Esophagus (tissue), 2 donors: ENCODE measurements around the gene ETV7. TPM values are rescaled to one million over a fixed set of nuclear protein-coding genes. Genes with fewer than 3 reads are reported as not detected.
"Not testable (repeated sequence)": the region's sequence is repeated elsewhere in the genome, so short reads cannot be mapped to it uniquely, and the experiment has no call there.

ENCODE experiments used
- H3K27ac ChIP-seq, 2 donors: one replicate each; pipeline ENCODE4 v1.5.1; 2013; ENCODE audit warnings: low read depth in 2 of 2, mild to moderate bottlenecking in 2 of 2, inconsistent platforms in 1 of 2, low read length in 1 of 2, moderate library complexity in 1 of 2
- H3K27me3 ChIP-seq, 2 donors: one replicate each; pipeline ENCODE4 v1.6.1; 2013; ENCODE audit warnings: low read length in 2 of 2, control low read depth in 1 of 2, mild to moderate bottlenecking in 1 of 2; ENCODE audit not compliant: insufficient read depth in 2 of 2, control insufficient read depth in 1 of 2
- H3K36me3 ChIP-seq, 2 donors: one replicate each; pipeline ENCODE4 v1.6.1; 2013; ENCODE audit warnings: low read length in 1 of 2; ENCODE audit not compliant: control insufficient read depth in 2 of 2, insufficient read depth in 2 of 2
- H3K4me1 ChIP-seq, 2 donors: one replicate each; pipeline ENCODE4 v1.6.1; 2013; ENCODE audit warnings: low read length in 1 of 2; ENCODE audit not compliant: control insufficient read depth in 2 of 2, insufficient read depth in 2 of 2
- H3K4me3 ChIP-seq, 2 donors: one replicate each; pipeline ENCODE4 v1.5.1; 2013; ENCODE audit warnings: low read length in 2 of 2, mild to moderate bottlenecking in 2 of 2, low read depth in 1 of 2, moderate library complexity in 1 of 2
- H3K9me3 ChIP-seq, 2 donors: one replicate each; pipeline ENCODE4 v1.6.1; 2013; ENCODE audit warnings: mild to moderate bottlenecking in 2 of 2, low read depth in 1 of 2, low read length in 1 of 2, moderate library complexity in 1 of 2; ENCODE audit not compliant: control insufficient read depth in 2 of 2, insufficient read depth in 1 of 2
- WGBS, 2 donors: extraction: QIAGEN DNeasy Blood & Tissue Kit; methylation state at CpG; one replicate each; pipeline ENCODE4 v1.1.7; 2013; 5-methylcytosine and 5-hydroxymethylcytosine counted together
- polyA plus RNA-seq, 2 donors: library from polyadenylated mRNA; stranded (reverse); fragments of 200-250 nt; gene quantifications; one replicate each; pipeline ENCODE4 v1.2.3, GENCODE V29; 2013
- donor health status: healthy with polysubstance abuse.
- donor health status: Bipolar disorder and iron deficiency.

Gene ETV7
- polyA plus RNA-seq, 2 donors: 2.1 to 3.3 TPM

DNA sequence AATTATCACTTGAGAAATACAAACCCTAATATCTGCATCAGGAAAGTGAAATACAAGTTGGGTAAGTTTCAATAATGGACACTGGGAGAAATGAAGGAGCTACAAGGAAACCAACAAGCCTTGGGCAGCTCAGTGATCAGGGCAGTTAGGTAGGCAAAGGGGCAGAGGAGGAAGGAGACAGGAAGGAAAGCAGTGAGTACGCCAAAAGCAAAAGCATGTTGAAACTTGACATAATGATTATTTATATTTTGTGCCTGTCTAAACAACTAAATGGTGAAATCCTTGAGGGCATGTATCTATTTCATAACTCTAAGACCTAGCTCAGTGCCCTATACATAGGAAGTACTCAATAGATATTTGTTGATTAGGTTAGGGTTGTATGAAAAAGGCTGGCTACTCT is 31.8 kb upstream of the ETV7 start:
- no peak overlapping the region for H3K27ac ChIP-seq
- no peaks in the 10 kb centered on the region for H3K36me3 ChIP-seq
- H3K9me3 ChIP-seq: no peaks in the 10 kb centered on the region
- no peaks in the 10 kb centered on the region for H3K27me3 ChIP-seq
- WGBS, 2 donors: 49 to 57% methylated on average over 1 of the region's 1 CpG
- no peaks in the 10 kb centered on the region for H3K4me1 ChIP-seq
- no peak overlapping the region for H3K4me3 ChIP-seq

DNA sequence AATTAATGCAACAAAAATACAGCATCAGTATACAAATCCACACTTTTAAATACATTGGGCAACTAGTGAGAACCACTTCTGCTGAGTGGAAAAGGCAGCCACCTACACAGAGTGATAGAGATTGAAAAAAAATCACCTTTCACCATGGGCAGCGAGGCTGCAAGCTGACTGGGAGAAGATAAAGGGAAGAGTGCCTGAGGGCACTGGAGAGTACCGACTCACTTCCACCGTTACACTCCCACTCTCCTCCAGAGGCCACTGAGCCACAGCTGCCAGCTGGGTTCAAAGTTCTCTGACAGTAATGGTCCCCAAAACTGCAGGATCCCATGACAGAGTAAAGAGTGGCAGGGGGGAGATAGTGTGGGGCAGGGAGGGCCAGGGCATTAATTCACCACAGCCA is 31.1 kb upstream of the ETV7 start:
- no peak overlapping the region for H3K4me3 ChIP-seq
- 48 to 75% methylated on average over 3 of the region's 3 CpGs for WGBS, 2 donors
- H3K4me1 ChIP-seq: no peaks in the 10 kb centered on the region
- no peak overlapping the region for H3K27ac ChIP-seq
- H3K9me3 ChIP-seq: no peaks in the 10 kb centered on the region
- no peaks in the 10 kb centered on the region for H3K27me3 ChIP-seq
- H3K36me3 ChIP-seq: no peaks in the 10 kb centered on the region

DNA sequence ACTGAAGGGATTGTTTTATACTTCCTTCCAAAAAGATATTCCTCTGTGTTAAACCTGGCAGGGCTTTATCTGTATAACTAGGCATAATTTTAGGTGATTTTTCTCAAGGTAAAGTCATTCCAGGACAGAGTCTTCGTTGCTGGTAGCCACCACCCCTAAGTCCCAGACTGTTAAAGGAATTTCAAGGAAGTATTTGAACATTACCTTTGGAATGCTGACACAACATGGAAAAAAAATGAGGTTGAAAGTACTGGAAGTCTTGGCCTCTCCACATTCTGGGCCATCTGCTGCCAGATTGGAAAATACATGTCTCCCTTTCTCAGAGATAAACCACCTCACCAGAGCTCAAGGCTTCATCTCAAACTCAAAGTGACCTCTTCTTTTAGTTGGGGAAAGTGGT is 27.0 kb upstream of the ETV7 start:
- no peaks in the 10 kb centered on the region for H3K27me3 ChIP-seq
- no peak overlapping the region for H3K27ac ChIP-seq
- no peaks in the 10 kb centered on the region for H3K9me3 ChIP-seq
- H3K36me3 ChIP-seq: no peaks in the 10 kb centered on the region
- H3K4me1 ChIP-seq: no peaks in the 10 kb centered on the region
- WGBS, 2 donors: 33 to 59% methylated on average over 1 of the region's 1 CpG
- no peak overlapping the region for H3K4me3 ChIP-seq

DNA sequence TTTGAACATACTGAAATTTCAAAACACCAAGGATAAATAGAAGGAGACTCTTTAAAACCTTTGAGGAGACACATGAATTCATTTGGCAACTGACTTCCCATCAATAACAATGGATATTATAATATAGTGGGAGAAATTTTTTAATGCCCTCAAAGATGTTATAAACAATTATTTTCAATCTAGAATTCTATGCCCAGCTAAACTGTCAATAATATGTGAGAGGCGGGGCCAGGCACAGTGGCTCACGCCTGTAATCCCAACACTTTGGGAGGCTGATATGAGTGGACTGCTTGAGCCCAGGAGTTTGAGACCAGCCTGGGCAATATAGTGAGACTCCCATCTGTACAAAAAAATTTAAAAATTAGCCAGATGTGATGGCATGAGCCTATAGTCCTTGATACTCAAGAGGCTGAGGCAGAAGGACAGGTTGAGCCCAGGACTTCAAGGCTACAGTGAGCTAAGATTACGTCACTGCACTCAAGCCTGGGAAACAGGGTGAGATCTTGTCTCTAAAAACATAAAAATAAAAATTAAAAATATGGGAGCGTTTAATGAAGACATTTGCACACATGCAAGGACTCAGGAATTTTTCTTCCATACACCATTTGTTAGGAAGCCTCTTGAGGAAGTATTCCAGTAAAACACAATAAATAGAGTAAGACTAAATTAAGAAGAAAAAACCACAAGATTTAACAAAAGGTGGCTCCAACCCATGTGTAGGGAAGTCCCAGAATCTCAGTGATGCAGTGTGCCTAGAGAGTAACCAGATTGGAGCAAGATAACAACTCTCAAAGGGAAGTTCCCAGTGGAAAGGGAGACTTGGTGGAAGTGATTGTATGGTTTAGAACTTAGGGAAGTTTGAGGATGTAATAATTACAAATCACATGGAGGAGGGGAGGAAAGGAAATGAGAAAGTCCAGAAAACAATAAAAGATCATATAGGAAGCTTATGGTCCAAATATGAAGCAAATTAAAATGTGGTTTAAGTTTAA is 26.3 kb upstream of the ETV7 start:
- H3K4me3 ChIP-seq: no peak overlapping the region
- H3K27me3 ChIP-seq: no peaks in the 10 kb centered on the region
- no peaks in the 10 kb centered on the region for H3K36me3 ChIP-seq
- no peaks in the 10 kb centered on the region for H3K4me1 ChIP-seq
- H3K27ac ChIP-seq: no peak overlapping the region
- H3K9me3 ChIP-seq: no peaks in the 10 kb centered on the region
- 93% methylated on average over 4 of the region's 4 CpGs for WGBS, 2 donors

DNA sequence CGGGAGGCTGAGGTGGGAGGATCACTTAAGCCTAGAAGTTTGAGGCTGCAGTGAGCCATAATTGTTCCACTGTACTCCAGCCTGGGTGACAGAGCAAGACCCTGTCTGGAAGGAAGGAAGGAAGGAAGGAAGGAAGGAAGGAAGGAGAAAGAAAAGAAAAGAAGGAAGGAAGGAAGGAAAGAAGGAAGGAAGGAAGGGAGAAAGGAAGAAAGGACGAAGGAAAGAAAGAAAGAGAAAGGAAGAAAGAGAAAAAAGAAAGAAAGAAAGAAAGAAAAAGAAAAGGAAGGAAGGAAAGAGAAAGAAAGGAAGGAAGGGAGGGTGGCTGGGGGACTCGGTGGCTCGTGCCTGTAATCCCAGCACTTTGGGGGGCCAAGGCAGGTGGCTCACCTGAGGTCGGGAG is 22.2 kb upstream of the ETV7 start:
- H3K4me3 ChIP-seq, H3K27me3 ChIP-seq, H3K4me1 ChIP-seq, H3K9me3 ChIP-seq, H3K36me3 ChIP-seq, H3K27ac ChIP-seq: not testable (repeated sequence)
- 73 to 81% methylated on average over 5 of the region's 5 CpGs for WGBS, 2 donors

DNA sequence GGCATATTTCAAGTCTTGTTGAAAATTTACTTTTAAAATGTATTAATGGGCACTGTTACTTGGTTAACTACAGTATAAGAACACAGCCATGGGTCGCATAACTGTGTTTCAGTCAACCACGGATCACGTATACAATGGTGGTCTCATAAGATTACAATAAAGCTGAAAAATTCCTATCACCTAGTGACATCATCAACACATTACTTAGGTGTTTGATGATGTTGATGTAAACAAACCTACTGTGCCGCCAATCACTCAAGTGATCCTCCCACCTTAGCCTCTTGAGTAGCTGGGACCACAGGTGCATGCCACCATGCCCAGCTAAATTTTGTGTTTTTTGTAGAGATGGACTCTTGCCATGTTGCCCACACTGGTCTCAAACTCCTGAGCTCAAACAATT is 16.7 kb upstream of the ETV7 start:
- no peak overlapping the region for H3K4me3 ChIP-seq
- no peaks in the 10 kb centered on the region for H3K9me3 ChIP-seq
- H3K27ac ChIP-seq: no peak overlapping the region
- no peaks in the 10 kb centered on the region for H3K4me1 ChIP-seq
- no peaks in the 10 kb centered on the region for H3K27me3 ChIP-seq
- no peaks in the 10 kb centered on the region for H3K36me3 ChIP-seq
- 94 to 96% methylated on average over 4 of the region's 4 CpGs for WGBS, 2 donors

DNA sequence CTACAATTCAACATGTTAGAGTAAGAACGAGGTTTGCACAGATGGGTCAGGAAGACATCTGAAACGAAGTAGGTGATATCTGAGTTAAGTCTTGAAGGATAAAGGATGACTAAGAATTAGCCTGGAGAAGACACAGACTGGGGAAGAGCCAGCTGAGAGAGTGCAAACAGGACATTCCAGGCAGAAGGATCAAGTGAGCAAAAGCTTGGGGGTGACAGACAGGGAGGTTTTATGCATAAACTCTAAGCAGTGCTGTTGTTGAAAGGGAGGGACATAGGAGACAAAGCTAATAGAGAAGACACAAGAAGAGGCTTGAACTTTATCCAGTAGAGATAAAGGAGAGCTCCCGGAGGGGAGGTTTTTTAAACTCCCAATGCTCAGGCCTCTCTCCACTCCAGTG is 15.0 kb upstream of the ETV7 start:
- Histone ChIP-seq H3K4me1 (no peaks in the 10 kb centered on the region), H3K9me3 (no peaks in the 10 kb centered on the region), H3K4me3 (no peak overlapping the region), H3K27ac (no peak overlapping the region), H3K27me3 (no peaks in the 10 kb centered on the region), H3K36me3 (no peaks in the 10 kb centered on the region)
- WGBS, 2 donors: 82 to 89% methylated on average over 3 of the region's 3 CpGs

DNA sequence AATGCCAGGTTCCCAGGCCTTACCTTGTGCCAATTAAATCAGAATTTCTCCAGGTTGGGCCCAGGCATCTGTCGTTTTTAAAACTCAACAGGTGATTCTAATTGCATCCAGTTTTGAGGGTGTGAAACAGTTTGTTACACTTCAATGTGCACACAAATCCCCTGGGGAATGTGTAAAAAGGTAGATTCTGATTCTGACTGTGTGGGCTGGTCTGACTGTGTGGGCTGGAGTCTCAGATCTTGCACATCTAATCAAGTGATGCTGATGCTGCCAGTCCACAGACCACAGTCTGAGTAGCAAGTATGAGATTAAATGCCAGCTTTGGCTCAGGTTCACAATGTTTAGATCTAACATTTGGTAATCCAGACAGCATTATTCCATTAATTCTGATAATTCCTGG is 12.5 kb upstream of the ETV7 start:
- Histone ChIP-seq H3K4me1 (no peaks in the 10 kb centered on the region), H3K27me3 (no peaks in the 10 kb centered on the region), H3K4me3 (no peak overlapping the region), H3K9me3 (no peaks in the 10 kb centered on the region), H3K36me3 (no peaks in the 10 kb centered on the region), H3K27ac (no peak overlapping the region)
- WGBS, 2 donors: 59 to 79% methylated on average over 1 of the region's 1 CpG

DNA sequence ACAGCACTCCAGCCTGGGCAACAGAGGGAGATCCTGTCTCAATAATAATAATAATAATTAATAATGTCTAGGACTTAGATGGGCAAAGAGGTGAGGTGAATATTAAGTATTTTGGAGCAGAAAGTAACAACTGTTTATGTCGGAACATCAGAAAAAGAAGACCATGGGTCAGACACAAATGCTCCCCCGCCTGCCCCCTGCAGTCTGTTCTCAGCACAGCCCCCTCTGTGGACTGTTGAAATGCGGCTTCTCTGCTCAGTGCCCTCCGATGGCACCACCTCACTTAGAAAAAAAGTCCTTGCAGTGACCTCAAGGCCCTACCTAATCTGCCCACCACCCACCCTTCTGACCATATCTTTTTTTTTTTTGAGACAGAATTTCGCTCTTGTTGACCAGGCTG is 5.2 kb upstream of the ETV7 start:
- Histone ChIP-seq H3K4me3 (no peak overlapping the region), H3K36me3 (no peaks in the 10 kb centered on the region), H3K27me3 (no peaks in the 10 kb centered on the region), H3K27ac (no peak overlapping the region), H3K4me1 (peaks cover 0 to 3% of the 10 kb centered on the region in 2 donors), H3K9me3 (no peaks in the 10 kb centered on the region)
- 92 to 93% methylated on average over 5 of the region's 5 CpGs for WGBS, 2 donors

DNA sequence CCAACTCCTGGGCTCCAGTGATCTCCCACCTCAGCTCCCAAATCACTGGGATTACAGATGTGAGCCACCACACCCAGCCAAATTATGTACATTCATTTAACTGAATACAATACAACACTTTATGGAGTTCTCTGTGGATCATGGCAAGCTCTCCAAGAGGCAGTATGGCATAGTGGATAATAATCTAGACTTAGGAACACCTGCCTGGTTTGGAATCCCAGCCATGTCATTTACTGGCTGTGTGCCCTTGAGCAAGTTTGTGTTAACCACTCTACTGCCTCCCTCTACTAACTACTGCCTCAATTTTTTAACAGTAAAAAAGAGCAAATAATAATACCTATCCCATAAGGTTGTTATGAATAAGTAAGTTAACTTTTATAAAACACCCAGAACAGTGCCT is 1.9 kb upstream of the ETV7 start:
- H3K4me1 ChIP-seq: peaks cover 0 to 3% of the 10 kb centered on the region in 2 donors
- no peak overlapping the region for H3K27ac ChIP-seq
- H3K36me3 ChIP-seq: no peaks in the 10 kb centered on the region
- no peak overlapping the region for H3K4me3 ChIP-seq
- no peaks in the 10 kb centered on the region for H3K27me3 ChIP-seq
- no peaks in the 10 kb centered on the region for H3K9me3 ChIP-seq
